Lower leg skin (tissue), 3 donors: Measurements from ENCODE around the gene DHRSX.

Experiments
- POLR2A ChIP-seq, 2 donors: fragments of 450-650 bp; IDR thresholded peaks; one replicate each; pipeline ENCODE4 v1.6.1; 2016 to 2017; ENCODE audit warnings: antibody characterized with exemption in 2 of 2, mild to moderate bottlenecking in 1 of 2, moderate library complexity in 1 of 2
- TF ChIP-seq, protein P1 (sequence below), 3 donors: fragments of 450-650 bp; IDR thresholded peaks; one replicate each; pipeline ENCODE4 v1.5.1; 2016; ENCODE audit warnings: antibody characterized with exemption in 3 of 3, mild to moderate bottlenecking in 3 of 3, moderate library complexity in 2 of 3

DNA sequence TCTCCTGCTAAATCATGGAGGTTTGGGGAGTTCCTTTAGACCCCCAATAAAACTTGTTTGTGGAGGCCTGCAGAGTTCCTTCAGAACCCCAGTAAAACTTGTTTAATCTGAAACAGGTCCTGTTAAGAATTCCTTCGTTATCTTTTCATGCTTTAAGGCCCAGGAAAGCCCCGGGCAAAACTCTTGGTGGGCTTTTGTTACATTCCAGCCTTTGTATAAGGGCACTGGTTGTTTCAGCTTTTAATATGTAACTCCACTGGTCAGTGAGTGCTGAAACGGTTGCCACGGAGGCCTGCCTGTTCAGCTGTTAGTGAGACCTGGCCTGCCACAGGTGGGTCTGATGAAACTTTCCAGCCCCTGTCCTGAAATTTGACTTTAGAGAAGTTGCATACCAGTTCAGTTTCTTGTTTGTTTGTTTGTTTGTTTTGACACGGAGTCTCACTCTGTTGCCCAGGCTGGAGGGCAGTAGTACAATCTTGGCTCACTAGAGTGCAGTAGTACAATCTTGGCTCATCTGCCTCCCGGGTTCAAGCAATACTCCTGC is 12.4 kb upstream of the DHRSX start:
- TF ChIP-seq POLR2A (IDR thresholded peaks at IDR 0.05): no peak
- TF ChIP-seq, protein P1, sequence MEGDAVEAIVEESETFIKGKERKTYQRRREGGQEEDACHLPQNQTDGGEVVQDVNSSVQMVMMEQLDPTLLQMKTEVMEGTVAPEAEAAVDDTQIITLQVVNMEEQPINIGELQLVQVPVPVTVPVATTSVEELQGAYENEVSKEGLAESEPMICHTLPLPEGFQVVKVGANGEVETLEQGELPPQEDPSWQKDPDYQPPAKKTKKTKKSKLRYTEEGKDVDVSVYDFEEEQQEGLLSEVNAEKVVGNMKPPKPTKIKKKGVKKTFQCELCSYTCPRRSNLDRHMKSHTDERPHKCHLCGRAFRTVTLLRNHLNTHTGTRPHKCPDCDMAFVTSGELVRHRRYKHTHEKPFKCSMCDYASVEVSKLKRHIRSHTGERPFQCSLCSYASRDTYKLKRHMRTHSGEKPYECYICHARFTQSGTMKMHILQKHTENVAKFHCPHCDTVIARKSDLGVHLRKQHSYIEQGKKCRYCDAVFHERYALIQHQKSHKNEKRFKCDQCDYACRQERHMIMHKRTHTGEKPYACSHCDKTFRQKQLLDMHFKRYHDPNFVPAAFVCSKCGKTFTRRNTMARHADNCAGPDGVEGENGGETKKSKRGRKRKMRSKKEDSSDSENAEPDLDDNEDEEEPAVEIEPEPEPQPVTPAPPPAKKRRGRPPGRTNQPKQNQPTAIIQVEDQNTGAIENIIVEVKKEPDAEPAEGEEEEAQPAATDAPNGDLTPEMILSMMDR (IDR thresholded peaks at IDR 0.05): no peak
